Stimulated activated CD4-positive, alpha-beta T cell treated with anti-CD3 and anti-CD28 coated beads, Interleukin-2, amount 100 ng/mL, for 48 hours (primary cell): ENCODE measurements around the gene ATG5.
"Not testable (repeated sequence)": the region's sequence is repeated elsewhere in the genome, so short reads cannot be mapped to it uniquely, and the experiment has no call there.

Experiments
- DNase-seq, 2 donors: peaks; one replicate each; pipeline ENCODE4 v3.0.0-alpha.2; 2020

ATG5 gene

GRCh38 chr6:106173124-106173879, 152.3 kb downstream of the ATG5 start:
- no peak for DNase-seq

- DNase-seq: no peak
These were observed 155.3 kb downstream of the ATG5 start for GRCh38 chr6:106170030-106170791.

- DNase-seq: no peak
These were observed 156.0 kb downstream of the ATG5 start for GRCh38 chr6:106169517-106169916.

GRCh38 chr6:106168097-106168888, 157.3 kb downstream of the ATG5 start:
- no peak for DNase-seq

- DNase-seq: no peak
These were observed 158.3 kb downstream of the ATG5 start for GRCh38 chr6:106167096-106167814.

GRCh38 chr6:106165885-106166485, 159.6 kb downstream of the ATG5 start:
- no peak for DNase-seq

- peak; percentile 47 to 54 for DNase-seq
These were observed 161.3 kb downstream of the ATG5 start for GRCh38 chr6:106163966-106164877.

GRCh38 chr6:106163446-106163965, 162.1 kb downstream of the ATG5 start:
- DNase-seq: peak in 1 of 2 donors; percentile 32

GRCh38 chr6:106162921-106163320, 162.6 kb downstream of the ATG5 start:
- DNase-seq: no peak

GRCh38 chr6:106161893-106162292, 163.7 kb downstream of the ATG5 start:
- no peak for DNase-seq

GRCh38 chr6:106161311-106161874, 164.2 kb downstream of the ATG5 start:
- no peak for DNase-seq

- DNase-seq: no peak
These were observed 165.4 kb downstream of the ATG5 start for GRCh38 chr6:106160189-106160588.

GRCh38 chr6:106159531-106159940, 166.0 kb downstream of the ATG5 start:
- no peak for DNase-seq

GRCh38 chr6:106158816-106159215, 166.7 kb downstream of the ATG5 start:
- DNase-seq: no peak

GRCh38 chr6:106156863-106157262, 168.7 kb downstream of the ATG5 start:
- no peak for DNase-seq

GRCh38 chr6:106156413-106156812, 169.1 kb downstream of the ATG5 start:
- no peak for DNase-seq

GRCh38 chr6:106155219-106155830, 170.2 kb downstream of the ATG5 start:
- DNase-seq: no peak

- no peak for DNase-seq
These were observed 171.2 kb downstream of the ATG5 start for GRCh38 chr6:106154326-106154725.

- no peak for DNase-seq
These were observed 172.6 kb downstream of the ATG5 start for GRCh38 chr6:106152952-106153351.

GRCh38 chr6:106152476-106152875, 173.1 kb downstream of the ATG5 start:
- not testable (repeated sequence) for DNase-seq
